ENCODE measurements around the gene SLC39A11.
A peak's percentile ranks its signal among the peaks of the same experiment; 100 is the strongest.

SLC39A11 gene

DNA sequence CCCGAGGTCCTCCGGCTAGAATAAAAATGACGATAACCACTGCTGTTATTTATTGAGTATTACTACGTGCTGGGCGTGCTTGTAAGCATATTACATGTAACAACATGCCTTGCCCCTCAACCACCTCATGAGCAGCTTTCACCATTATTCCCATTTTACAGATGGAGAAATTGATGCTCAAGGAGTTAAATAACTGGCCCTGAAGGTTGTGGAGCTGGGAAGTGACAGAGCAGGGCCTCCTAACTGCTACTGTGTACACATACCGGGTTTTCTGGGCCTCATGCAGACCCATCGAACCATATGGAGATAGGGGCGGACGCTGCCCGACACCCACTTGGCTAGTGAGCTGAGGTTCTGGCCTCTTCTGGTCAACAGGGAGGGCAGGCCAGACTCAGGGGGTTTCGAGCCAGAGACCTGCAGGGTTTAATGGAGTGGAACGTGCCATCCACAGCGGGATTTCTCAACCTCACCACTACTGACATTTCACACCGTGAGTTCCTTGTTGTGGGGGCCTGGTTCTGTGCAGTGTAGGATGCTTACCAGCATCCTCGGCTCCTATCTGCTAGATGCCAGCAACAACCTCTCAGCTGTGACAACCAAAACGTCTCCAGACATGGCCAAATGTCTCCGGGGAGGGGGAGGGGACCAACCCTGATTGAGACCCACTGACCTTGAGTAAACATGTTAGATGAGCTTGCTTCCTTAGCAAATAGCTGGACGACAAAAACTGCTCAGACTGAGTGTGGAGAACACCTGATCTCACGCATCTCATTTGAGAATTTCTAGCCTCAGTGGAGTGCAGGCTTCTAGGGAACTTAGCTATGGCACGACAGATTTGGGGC is 432.0 kb downstream of the SLC39A11 start:
- peak; percentile 54 for TF ChIP-seq MAX (IDR thresholded peaks at IDR 0.05)
- peak; percentile 75 for TF ChIP-seq TEAD4 (IDR thresholded peaks at IDR 0.05)
- TF ChIP-seq CEBPB (IDR thresholded peaks at IDR 0.05): peak; percentile 86
- peak; percentile 94 for TF ChIP-seq NFIC (IDR thresholded peaks at IDR 0.05)
- 0 out of 2 replicates have a peak, but pooled peaks have one; percentile 58 for TF ChIP-seq YY1 (IDR thresholded peaks at IDR 0.05; ENCODE audit: low read depth)
- no peak for TF ChIP-seq EGR1 (IDR thresholded peaks at IDR 0.05)
- peak; percentile 94 for TF ChIP-seq EP300 (IDR thresholded peaks at IDR 0.05; ENCODE audit: borderline replicate concordance)
- peak; percentile 94 for TF ChIP-seq TCF12 (IDR thresholded peaks at IDR 0.05; ENCODE audit: low read depth)
- peak; percentile 70 for TF ChIP-seq ZBTB7A (IDR thresholded peaks at IDR 0.05; ENCODE audit: low read depth)
- TF ChIP-seq REST (IDR thresholded peaks at IDR 0.05; ENCODE audit: low read depth): no peak
- peak; percentile 84 for TF ChIP-seq FOXM1 (IDR thresholded peaks at IDR 0.05; ENCODE audit: borderline replicate concordance, low read depth)
- TF ChIP-seq CREB1 (IDR thresholded peaks at IDR 0.05; ENCODE audit: low read depth): no peak
- no peak for TF ChIP-seq TAF1 (IDR thresholded peaks at IDR 0.05; ENCODE audit: low read depth)
- no peak for TF ChIP-seq USF1 (IDR thresholded peaks at IDR 0.05)
- TF ChIP-seq RAD21 (IDR thresholded peaks at IDR 0.05; ENCODE audit: low read depth): no peak

- TF ChIP-seq USF1 (IDR thresholded peaks at IDR 0.05): no peak
- no peak for TF ChIP-seq CREB1 (IDR thresholded peaks at IDR 0.05; ENCODE audit: low read depth)
- no peak for TF ChIP-seq CEBPB (IDR thresholded peaks at IDR 0.05)
- no peak for TF ChIP-seq YY1 (IDR thresholded peaks at IDR 0.05; ENCODE audit: low read depth)
These were observed 432.7 kb downstream of the SLC39A11 start for GRCh38 chr17:72659811-72660210.

- TF ChIP-seq TAF1 (IDR thresholded peaks at IDR 0.05; ENCODE audit: low read depth) (no peak), RAD21 (IDR thresholded peaks at IDR 0.05; ENCODE audit: low read depth) (no peak), USF1 (IDR thresholded peaks at IDR 0.05) (no peak), TEAD4 (IDR thresholded peaks at IDR 0.05) (no peak), EGR1 (IDR thresholded peaks at IDR 0.05) (no peak), TCF12 (IDR thresholded peaks at IDR 0.05; ENCODE audit: low read depth) (no peak; the same call in 1 of the 2 replicates), EP300 (IDR thresholded peaks at IDR 0.05; ENCODE audit: borderline replicate concordance) (no peak), MAX (IDR thresholded peaks at IDR 0.05) (no peak), ZBTB7A (IDR thresholded peaks at IDR 0.05; ENCODE audit: low read depth) (no peak), NFIC (IDR thresholded peaks at IDR 0.05) (no peak), FOXM1 (IDR thresholded peaks at IDR 0.05; ENCODE audit: borderline replicate concordance, low read depth) (no peak)
These were observed 433.8 kb downstream of the SLC39A11 start for GRCh38 chr17:72658675-72659074.

DNA sequence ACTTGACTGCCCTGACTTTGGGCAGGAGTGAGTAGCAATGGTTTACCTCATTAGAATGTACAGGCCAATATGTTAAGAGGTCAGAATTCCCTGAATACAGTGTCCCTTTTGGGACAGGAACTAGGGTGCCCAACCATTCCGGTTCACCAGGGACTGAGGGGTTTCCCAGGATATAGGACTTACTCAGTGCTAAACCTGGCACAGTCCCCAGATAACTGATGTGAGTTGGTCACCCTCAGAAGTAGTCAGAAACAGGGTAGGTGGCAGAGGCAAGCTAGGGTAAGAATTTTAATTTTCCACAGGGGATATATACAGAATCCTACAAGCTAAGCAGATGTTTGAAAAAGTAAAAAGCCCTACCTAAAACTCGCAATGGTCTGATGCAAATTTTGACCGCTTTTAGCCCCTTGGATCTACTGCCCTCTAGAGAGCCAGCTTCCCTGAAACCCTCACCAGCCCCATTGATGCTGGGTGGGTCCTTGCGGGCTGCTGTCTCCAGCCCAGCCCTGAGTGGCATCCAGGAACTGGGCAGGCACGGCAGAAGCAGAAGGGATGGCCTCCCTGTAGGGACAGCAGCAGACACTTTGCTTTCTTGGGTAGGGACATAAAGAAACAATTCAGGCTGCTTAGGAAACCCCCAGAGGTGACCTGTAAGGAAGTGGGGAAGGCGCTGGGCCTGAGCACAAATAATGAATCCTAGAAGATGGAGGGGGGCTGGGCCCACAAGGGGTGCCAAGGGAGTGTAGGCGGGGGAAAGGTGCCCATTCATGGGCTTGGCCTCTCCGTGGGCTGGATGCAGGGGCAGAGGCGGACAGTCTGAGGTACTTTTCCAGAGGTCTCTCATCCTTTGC is 434.8 kb downstream of the SLC39A11 start:
- TF ChIP-seq FOXM1 (IDR thresholded peaks at IDR 0.05; ENCODE audit: borderline replicate concordance, low read depth) (no peak), USF1 (IDR thresholded peaks at IDR 0.05) (no peak), TAF1 (IDR thresholded peaks at IDR 0.05; ENCODE audit: low read depth) (no peak), CREB1 (IDR thresholded peaks at IDR 0.05; ENCODE audit: low read depth) (no peak), TCF12 (IDR thresholded peaks at IDR 0.05; ENCODE audit: low read depth) (no peak), TEAD4 (IDR thresholded peaks at IDR 0.05) (no peak), YY1 (IDR thresholded peaks at IDR 0.05; ENCODE audit: low read depth) (no peak), EP300 (IDR thresholded peaks at IDR 0.05; ENCODE audit: borderline replicate concordance) (no peak), ZBTB7A (IDR thresholded peaks at IDR 0.05; ENCODE audit: low read depth) (0 out of 2 replicates have a peak, but pooled peaks have one; percentile 35), RAD21 (IDR thresholded peaks at IDR 0.05; ENCODE audit: low read depth) (peak; percentile 67), MAX (IDR thresholded peaks at IDR 0.05) (no peak), NFIC (IDR thresholded peaks at IDR 0.05) (no peak), CEBPB (IDR thresholded peaks at IDR 0.05) (no peak), EGR1 (IDR thresholded peaks at IDR 0.05) (no peak)

- TF ChIP-seq YY1 (IDR thresholded peaks at IDR 0.05; ENCODE audit: low read depth): no peak
These were observed 436.2 kb downstream of the SLC39A11 start for GRCh38 chr17:72656130-72656763.
